Memory B cell (primary cell): ENCODE data around the gene LIMD2.

Experiments used
- ATAC-seq: fragments of 150-1000 bp; cut with Tn5 transposase; 2 replicates; pipeline ENCODE4 v1.10.0; 2021; ENCODE audit warnings: low read depth, mild to moderate bottlenecking, moderate library complexity
- DNase-seq, 2 donors: peaks; one replicate each; pipeline ENCODE4 v3.0.0; 2022; ENCODE audit warnings: low spot score in 2 of 2
- H3K27ac Mint-ChIP-seq: one replicate; pipeline ENCODE4 v1.8.0; 2022; ENCODE audit warnings: mild to moderate bottlenecking, moderate library complexity, mixed read lengths
- H3K27me3 Mint-ChIP-seq: one replicate; pipeline ENCODE4 v1.8.0; 2022; ENCODE audit warnings: mixed read lengths
- H3K36me3 Mint-ChIP-seq: one replicate; pipeline ENCODE4 v1.8.0; 2022; ENCODE audit warnings: mild to moderate bottlenecking, mixed read lengths
- H3K4me1 Mint-ChIP-seq: one replicate; pipeline ENCODE4 v1.8.0; 2022; ENCODE audit warnings: mixed read lengths
- H3K4me3 Mint-ChIP-seq: one replicate; pipeline ENCODE4 v1.8.0; 2022; ENCODE audit warnings: mild to moderate bottlenecking, moderate library complexity, mixed read lengths
- H3K9me3 Mint-ChIP-seq: one replicate; pipeline ENCODE4 v1.8.0; 2022; ENCODE audit warnings: mixed read lengths

The LIMD2 gene

DNA sequence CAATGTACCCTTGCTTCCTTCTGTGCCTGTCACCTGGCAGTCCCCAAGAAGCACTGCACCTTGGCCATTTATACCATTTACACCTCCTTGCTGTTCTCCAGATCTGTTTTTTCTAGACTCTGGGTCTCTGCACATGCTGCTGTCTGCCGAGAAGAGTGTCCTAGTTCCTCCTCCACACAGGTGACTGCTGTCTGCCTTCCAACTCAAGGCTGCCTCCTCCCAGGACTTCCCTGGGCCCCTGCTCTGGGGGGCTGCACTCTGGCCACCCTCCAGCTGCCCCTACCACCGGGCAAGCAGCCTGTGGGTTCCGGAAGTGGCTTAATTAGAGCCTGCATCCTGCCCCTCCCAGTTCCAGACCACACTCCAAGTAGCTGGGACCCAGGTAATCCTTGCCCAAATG, 5.7 kb upstream of the LIMD2 start:
- no peak for DNase-seq
- no peaks in the 10 kb centered on the region for H3K27me3 Mint-ChIP-seq
- H3K4me3 Mint-ChIP-seq, result peak overlapping the region; percentile 34
- peaks cover 44% of the 10 kb centered on the region for H3K4me1 Mint-ChIP-seq
- no peak for ATAC-seq
- peak overlapping the region; percentile 76 for H3K27ac Mint-ChIP-seq
- no peaks in the 10 kb centered on the region for H3K9me3 Mint-ChIP-seq
- H3K36me3 Mint-ChIP-seq, result peaks cover 15% of the 10 kb centered on the region

DNA sequence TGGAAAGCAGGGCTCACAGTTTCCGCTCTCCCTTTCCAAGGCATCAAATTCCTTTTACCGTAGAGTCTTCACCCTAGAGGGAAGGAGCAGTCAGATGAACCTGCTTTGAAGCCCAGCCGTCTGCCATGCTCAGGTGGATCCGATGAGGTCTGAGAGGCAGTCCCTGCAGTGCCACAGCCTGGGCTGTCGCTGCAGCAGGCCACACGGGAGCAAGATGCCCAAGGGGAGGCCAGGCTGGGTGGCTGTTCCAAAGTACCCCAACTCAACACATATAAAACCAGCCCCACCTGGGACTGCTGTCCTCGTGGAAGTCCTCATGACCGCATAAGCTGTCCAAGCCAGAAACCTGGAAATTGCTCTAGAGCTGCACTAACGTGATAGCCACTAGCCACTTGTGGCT, 4.9 kb upstream of the LIMD2 start:
- Mint-ChIP-seq H3K4me1 (peaks cover 40% of the 10 kb centered on the region), H3K27me3 (no peaks in the 10 kb centered on the region), H3K4me3 (no peak overlapping the region), H3K36me3 (peaks cover 11% of the 10 kb centered on the region), H3K9me3 (no peaks in the 10 kb centered on the region), H3K27ac (peak overlapping the region; percentile 76)
- ATAC-seq (no peak), DNase-seq (no peak)

DNA sequence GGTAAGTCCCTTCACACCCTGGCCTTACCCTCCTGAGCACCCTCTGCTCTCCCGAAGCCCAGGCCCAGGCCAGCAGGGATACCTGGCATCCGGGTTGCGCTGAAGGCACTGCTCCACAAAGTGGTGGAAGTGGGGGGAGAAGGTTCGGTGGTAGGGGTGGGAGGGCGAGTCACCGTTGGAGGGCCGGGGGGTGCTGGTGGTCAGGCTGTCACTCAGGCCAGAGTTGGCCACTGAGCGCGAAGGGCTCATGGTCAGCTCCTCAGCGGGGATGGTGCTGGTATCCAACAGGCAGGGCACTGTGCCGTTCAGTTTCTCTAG, 4.3 kb upstream of the LIMD2 start:
- H3K4me3 Mint-ChIP-seq, result peak overlapping the region; percentile 41
- no peaks in the 10 kb centered on the region for H3K27me3 Mint-ChIP-seq
- ATAC-seq (no peak), DNase-seq (no peak)
- H3K27ac Mint-ChIP-seq, result no peak overlapping the region
- H3K4me1 Mint-ChIP-seq, result peaks cover 38% of the 10 kb centered on the region
- no peaks in the 10 kb centered on the region for H3K9me3 Mint-ChIP-seq
- peaks cover 10% of the 10 kb centered on the region for H3K36me3 Mint-ChIP-seq

DNA sequence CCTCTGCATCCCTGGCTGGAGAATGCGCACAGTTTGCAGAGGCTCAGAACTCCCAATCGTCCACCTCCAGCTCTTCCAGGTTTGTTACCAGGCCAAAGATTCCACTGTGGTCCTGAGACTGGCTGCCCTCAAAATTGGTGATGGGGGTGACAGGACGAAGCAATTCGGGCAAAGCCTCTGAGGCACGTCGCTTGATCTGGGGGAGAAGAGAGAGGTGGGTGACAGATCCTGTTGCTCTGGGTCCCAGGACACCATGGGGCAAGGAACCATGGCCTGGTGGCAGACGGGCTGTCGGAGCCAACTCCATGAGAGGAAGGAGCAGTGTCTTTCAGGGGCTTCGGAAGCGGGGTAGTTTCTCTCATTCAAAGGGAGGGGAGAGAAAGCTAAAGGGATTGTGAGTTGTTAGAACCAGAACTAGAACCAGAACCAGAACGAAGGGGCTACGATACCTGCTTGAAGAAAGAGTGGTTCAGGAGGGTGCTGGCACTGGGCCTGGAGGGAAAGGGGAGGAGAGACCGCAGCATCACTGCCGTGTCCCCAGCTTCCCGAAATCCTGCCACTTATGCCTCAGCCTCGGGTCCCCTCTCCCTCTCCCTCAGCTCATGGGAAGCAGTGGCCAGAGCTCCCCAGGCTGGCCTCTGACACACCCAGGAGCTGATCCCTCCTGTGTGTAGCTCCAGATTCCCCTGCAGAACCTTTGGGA, 3.8 kb upstream of the LIMD2 start:
- no peak for ATAC-seq
- no peaks in the 10 kb centered on the region for H3K27me3 Mint-ChIP-seq
- peak overlapping the region; percentile 97 for H3K27ac Mint-ChIP-seq

GRCh38 chr17:63703029-63703428, 3.1 kb upstream of the LIMD2 start:
- no peak for DNase-seq
- H3K9me3 Mint-ChIP-seq, result no peaks in the 10 kb centered on the region
- peaks cover 34% of the 10 kb centered on the region for H3K4me1 Mint-ChIP-seq
- no peak for ATAC-seq
- peak overlapping the region; percentile 97 for H3K27ac Mint-ChIP-seq
- H3K4me3 Mint-ChIP-seq, result peak overlapping the region; percentile 93
- no peaks in the 10 kb centered on the region for H3K27me3 Mint-ChIP-seq
- H3K36me3 Mint-ChIP-seq, result peaks cover 5% of the 10 kb centered on the region

More for the DNA sequence above, 3.8 kb upstream of the LIMD2 start:
- peak overlapping the region; percentile 41 for H3K4me3 Mint-ChIP-seq
- peaks cover 34% of the 10 kb centered on the region for H3K4me1 Mint-ChIP-seq
- H3K9me3 Mint-ChIP-seq, result no peaks in the 10 kb centered on the region
- H3K36me3 Mint-ChIP-seq, result peaks cover 4% of the 10 kb centered on the region
- DNase-seq, result no peak

DNA sequence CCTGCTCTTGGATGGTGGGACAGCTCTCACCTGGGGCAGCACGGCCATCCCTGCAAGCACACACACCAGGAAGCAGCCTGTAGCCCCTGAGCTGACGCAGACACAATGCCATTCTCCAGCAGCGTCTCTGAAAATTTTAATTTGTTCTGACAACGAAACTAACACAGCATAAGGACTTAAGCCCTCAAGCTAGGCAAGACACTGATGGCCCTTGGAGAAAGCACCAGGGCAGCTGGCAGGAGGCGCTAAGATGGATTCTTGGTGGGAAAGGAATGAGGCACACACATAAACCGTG, 2.7 kb upstream of the LIMD2 start:
- peak overlapping the region; percentile 93 for H3K4me3 Mint-ChIP-seq
- H3K27me3 Mint-ChIP-seq, result no peaks in the 10 kb centered on the region
- DNase-seq, result no peak
- ATAC-seq, result no peak
- no peaks in the 10 kb centered on the region for H3K9me3 Mint-ChIP-seq
- H3K27ac Mint-ChIP-seq, result peak overlapping the region; percentile 97
- H3K4me1 Mint-ChIP-seq, result peaks cover 37% of the 10 kb centered on the region
- peaks cover 7% of the 10 kb centered on the region for H3K36me3 Mint-ChIP-seq

DNA sequence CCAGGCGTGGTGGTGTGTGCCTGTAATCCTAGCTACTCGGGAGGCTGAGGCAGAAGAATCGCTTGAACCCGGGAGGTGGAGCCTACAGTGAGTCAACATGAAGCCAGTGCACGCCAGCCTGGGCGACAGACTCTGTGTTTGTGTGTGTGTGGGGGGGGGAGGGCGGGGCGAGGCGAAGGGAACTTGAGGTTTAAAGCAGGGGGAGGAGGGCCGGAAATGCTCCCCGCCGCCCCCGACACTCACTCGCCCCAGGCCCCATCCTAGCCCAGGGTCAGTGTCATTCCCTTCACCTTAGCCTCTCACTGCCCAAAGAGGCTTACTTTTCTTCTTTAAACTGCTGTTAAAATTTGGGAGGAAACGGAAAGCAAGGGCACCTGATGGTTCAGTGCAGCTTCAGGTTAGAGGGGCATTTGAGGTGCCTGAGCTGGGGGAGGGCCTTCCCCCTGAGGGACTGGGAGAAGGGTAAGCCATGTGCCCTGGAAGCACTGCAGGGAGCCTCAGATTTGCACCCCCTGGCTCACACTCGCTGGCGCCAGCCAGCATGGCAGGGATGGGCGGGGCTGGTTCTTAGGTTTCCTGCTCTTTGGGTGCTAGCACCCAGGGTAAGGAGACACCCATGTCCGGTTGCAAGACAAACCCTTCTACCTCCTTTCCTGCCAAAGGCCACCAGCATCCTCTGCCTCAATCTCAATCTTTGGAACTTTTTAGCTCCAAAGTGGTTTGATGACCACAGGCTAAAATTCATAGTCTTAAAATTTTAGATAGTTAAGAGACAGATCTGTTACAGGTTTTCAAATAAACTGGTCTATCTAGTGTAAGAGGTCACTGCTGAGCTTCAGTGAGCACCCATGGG, 2.2 kb upstream of the LIMD2 start:
- DNase-seq (peak; percentile 38 to 44), ATAC-seq (peak; percentile 6)
- peak overlapping the region; percentile 97 for H3K27ac Mint-ChIP-seq
- peak overlapping the region; percentile 93 for H3K4me3 Mint-ChIP-seq
- peaks cover 42% of the 10 kb centered on the region for H3K4me1 Mint-ChIP-seq
- peaks cover 7% of the 10 kb centered on the region for H3K36me3 Mint-ChIP-seq
- H3K9me3 Mint-ChIP-seq, result no peaks in the 10 kb centered on the region
- no peaks in the 10 kb centered on the region for H3K27me3 Mint-ChIP-seq

GRCh38 chr17:63701456-63701820, 1.5 kb upstream of the LIMD2 start:
- Mint-ChIP-seq H3K27ac (peak overlapping the region; percentile 97), H3K4me1 (peaks cover 48% of the 10 kb centered on the region), H3K4me3 (peak overlapping the region; percentile 93), H3K36me3 (peaks cover 9% of the 10 kb centered on the region), H3K9me3 (no peaks in the 10 kb centered on the region), H3K27me3 (no peaks in the 10 kb centered on the region)
- ATAC-seq (no peak), DNase-seq (peak; percentile 14 to 50)

- peaks cover 11% of the 10 kb centered on the region for H3K36me3 Mint-ChIP-seq
- no peaks in the 10 kb centered on the region for H3K27me3 Mint-ChIP-seq
- no peaks in the 10 kb centered on the region for H3K9me3 Mint-ChIP-seq
- H3K4me1 Mint-ChIP-seq, result peaks cover 49% of the 10 kb centered on the region
- peak; percentile 14 for ATAC-seq
- H3K27ac Mint-ChIP-seq, result peak overlapping the region; percentile 97
- H3K4me3 Mint-ChIP-seq, result peak overlapping the region; percentile 93
- peak; percentile 55 to 65 for DNase-seq
Observed at GRCh38 chr17:63700528-63701455, 867 bp upstream of the LIMD2 start.

- Mint-ChIP-seq H3K27me3 (no peaks in the 10 kb centered on the region), H3K4me3 (peak overlapping the region; percentile 96)
Observed at GRCh38 chr17:63698886-63699637, 863 bp downstream of the LIMD2 start.

DNA sequence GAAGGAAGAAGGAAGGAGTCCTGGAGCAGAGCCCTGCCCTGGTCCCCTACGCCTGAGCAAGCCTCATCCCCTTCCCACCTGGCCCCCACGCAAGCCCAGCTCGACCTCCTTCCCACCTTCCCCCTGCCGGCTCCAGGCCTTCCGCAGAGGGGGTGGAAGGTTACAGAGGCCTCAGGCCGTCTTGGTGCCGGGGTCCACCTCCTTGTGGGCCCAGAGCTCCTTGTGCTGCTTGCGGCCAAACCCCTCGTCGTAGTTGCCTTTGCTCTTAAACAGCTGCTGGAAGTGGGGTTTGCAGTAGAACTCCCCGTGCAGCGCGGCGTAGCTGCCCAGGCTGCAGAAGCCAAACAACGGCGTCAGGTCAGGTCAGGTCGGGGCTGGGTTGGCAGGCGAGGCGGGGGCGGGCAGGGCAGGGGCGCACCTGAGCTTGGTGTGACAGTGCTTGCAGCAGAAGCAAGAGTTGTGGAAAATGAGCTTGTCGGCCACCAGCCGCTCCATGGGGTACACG, 1.5 kb downstream of the LIMD2 start:
- DNase-seq, result peak in 1 of 2 donors; percentile 30
- H3K9me3 Mint-ChIP-seq, result no peaks in the 10 kb centered on the region
- H3K4me3 Mint-ChIP-seq, result peak overlapping the region; percentile 96
- H3K4me1 Mint-ChIP-seq, result peaks cover 55% of the 10 kb centered on the region
- no peaks in the 10 kb centered on the region for H3K27me3 Mint-ChIP-seq
- peak overlapping the region; percentile 94 for H3K27ac Mint-ChIP-seq
- ATAC-seq, result no peak
- peaks cover 8% of the 10 kb centered on the region for H3K36me3 Mint-ChIP-seq

More at GRCh38 chr17:63698886-63699637, 863 bp downstream of the LIMD2 start:
- Mint-ChIP-seq H3K4me1 (peaks cover 57% of the 10 kb centered on the region), H3K27ac (peak overlapping the region; percentile 94), H3K9me3 (no peaks in the 10 kb centered on the region), H3K36me3 (peaks cover 11% of the 10 kb centered on the region)
- peak; percentile 88 to 93 for DNase-seq
- ATAC-seq, result peak; percentile 53

GRCh38 chr17:63697341-63698286, 2.3 kb downstream of the LIMD2 start:
- Mint-ChIP-seq H3K27me3 (no peaks in the 10 kb centered on the region), H3K9me3 (no peaks in the 10 kb centered on the region), H3K4me1 (peaks cover 52% of the 10 kb centered on the region), H3K4me3 (peak overlapping the region; percentile 96), H3K27ac (peak overlapping the region; percentile 94), H3K36me3 (peaks cover 14% of the 10 kb centered on the region)
- DNase-seq (peak; percentile 90 to 94), ATAC-seq (peak; percentile 58)
